Renal cortex interstitium (tissue), 11 donors: Measurements from ENCODE around the gene TTC8. TPM values are rescaled to one million over a fixed set of nuclear protein-coding genes. Genes with fewer than 3 reads are reported as not detected.
A peak's percentile ranks its signal among the peaks of the same experiment; 100 is the strongest.
"Not testable (repeated sequence)": the region's sequence is repeated elsewhere in the genome, so short reads cannot be mapped to it uniquely, and the experiment has no call there.

ENCODE experiments used
- DNase-seq, 11 donors: peaks; one replicate each; pipeline ENCODE4 v3.0.0-alpha.2; 2013; ENCODE audit warnings: low read depth in 9 of 11, low spot score in 4 of 11; ENCODE audit errors: extremely low read depth in 1 of 11
- polyA plus RNA-seq, 3 donors: library from polyadenylated mRNA; unstranded; fragments of 120-200 nt; gene quantifications; one replicate each; pipeline ENCODE4 v1.2.1, GENCODE V29; 2013; ENCODE audit not compliant: insufficient read length in 3 of 3

TTC8 gene
- polyA plus RNA-seq, 3 donors: 35.9 to 45.0 (median 36.8) TPM

DNA sequence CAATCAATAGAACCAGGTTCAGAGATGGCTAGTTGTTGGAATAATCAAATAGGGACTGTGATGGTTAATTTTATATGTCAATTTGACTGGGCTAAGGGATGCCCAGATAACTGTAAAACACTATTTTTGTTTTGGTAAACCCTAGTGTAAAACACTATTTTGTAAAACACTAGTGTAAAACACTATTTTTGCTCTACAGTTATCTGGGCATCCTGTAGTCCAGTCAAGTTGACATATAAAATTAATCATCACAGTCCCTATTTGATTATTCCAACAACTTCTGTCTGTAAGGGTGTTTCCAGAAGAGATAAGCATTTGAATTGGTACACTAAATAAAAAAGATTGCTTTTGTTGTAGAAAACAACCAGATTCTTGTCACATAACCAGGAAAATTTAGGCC lies 16.1 kb upstream of the TTC8 start:
- no peak for DNase-seq

DNA sequence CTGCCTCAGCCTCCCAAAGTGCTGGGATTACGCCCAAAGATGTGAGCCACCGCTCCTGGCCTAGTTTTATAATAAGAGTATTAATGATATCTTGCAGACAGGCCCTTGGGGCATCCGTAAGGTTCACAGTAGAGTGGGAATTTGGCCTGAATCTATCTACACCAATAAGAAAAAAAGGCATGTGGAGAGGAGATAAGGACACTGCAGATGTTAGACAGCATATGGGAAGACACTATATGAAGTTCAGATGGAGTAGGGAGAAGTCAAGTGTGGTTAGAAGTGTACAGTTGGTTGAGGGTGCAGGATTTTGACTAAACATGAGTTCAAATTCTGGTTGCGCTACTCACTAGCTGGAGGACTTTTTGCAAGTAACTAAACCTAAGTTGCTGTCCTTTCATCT lies 8.5 kb upstream of the TTC8 start:
- no peak for DNase-seq

DNA sequence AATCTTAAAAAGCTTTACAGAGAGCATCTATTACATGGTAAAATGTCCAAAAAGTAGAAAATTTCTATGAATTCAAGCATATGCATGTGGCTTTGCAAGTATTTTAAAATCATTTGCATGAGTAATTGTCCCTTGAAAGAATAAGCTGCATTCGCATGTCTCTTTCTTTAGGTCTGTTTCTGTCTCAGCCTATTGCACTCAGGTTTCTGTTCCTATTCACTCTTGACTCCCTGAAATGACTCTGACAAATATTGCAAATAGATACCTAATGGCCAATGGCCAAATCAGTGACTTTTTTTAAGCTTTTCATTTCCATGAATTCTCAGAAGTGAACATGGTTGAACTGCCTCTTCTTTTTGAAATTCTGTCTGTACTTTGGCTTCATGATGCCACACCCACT lies 6.4 kb upstream of the TTC8 start:
- no peak for DNase-seq

DNA sequence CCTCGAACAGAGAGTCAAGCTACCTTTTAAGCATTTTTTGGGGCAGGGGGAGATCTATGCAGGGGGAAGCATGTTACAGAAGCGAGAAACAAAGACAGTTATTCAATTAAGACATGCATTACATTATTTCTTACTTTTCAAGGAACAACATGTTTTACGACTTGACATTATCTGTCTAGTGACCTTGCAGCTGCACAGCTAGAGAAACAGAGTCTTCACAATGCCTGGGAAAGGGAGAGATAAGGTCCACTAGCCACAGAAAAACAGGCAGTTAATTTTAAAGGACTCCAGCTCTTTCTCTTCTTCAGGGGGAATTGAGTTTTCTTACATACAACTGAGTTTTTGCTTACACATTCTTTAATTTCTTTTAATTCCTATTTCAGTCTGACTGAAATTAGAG lies 4.8 kb upstream of the TTC8 start:
- DNase-seq: not testable (repeated sequence)

DNA sequence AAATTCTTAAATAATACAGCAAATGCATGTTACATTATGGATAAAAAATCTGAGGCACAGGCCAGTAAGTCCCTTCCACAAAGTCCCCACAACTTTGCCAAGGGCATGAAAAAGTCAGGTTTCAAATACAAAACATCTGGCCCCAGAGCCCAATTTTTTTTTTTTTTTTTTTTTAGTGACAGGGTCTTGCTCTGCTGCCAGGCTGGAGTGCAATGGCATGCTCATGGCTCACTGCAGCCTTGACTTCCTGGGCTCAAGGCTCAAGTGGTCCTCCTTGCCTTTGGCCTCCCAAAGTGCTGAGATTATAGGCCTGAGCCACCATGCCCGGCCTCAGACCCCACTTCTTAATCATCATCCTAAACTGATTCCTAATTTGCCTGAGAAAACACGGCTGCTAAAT lies 3.1 kb upstream of the TTC8 start:
- no peak for DNase-seq

DNA sequence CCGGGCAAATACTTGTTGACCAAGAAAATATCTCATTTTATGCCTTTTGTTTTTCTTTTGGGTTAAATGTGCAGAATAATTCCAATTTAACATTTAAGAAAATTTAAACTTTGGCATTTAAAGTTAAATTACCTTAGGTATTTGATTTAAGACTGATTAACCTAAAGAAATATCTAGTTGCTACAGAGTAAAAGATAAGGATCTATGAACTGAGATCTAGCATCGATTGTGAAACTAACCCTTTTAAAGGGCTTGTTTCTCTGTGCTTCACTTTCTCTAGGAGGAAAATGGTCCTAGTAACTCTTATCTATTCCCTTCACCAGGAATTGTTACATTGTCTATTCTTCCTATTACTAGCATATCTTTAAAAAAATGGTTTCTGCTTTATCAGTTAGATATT lies 2.6 kb upstream of the TTC8 start:
- no peak for DNase-seq

DNA sequence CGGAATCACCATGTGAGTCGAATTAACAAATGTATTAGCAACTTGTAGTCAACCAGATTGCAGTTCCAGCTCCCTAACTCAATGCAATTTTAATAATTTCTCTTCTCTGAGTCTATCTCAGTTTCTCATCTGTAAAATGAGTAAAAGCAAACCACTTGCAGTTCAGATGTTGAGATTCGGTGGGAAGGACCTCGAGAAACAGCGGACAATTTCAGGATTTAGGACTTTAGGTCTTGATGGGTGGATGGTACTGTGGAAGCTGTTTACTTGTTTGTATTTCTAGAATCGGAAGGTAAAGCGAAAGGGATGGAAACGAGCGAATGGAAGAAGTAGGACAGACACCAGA lies 510 bp upstream of the TTC8 start:
- DNase-seq: no peak

DNA sequence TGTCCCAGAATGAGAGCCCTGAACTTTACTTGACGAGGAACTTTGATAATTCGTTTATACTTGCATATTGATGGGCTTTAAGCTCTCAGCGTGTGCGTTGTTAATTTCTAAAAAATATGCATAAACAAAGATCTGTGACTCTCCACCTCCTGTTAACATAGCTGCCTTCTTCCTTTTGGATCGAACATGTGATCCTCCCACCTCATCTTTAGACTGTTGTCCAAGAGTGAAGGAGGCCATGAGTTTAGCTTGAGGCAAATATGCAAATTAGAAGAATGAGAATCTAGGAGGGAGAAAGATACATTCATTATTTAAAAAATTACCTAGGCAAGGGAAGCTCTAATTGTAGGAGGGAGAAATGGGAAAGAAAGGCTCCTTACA lies 617 bp downstream of the TTC8 start:
- peak in 1 of 11 donors; percentile 10 for DNase-seq

DNA sequence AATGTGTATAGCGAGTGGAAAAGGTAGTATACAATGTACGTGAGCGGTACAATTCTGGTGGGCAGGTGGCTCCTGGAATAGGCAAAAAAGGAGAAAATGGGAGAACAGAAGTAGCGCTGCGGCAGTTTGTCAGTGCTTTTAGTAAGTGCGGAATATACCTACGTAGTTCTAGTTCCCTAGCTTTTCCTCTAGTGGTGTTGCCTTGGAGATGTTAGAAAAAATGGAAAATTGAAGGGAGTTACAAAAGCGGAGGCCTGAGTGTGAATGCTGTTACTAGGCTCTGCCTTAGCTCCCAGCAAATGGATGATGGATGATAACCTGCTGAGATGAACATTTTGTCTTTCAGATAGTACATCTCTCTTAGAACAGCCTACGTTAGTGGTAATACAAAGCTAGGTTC lies 1.1 kb downstream of the TTC8 start:
- no peak for DNase-seq

DNA sequence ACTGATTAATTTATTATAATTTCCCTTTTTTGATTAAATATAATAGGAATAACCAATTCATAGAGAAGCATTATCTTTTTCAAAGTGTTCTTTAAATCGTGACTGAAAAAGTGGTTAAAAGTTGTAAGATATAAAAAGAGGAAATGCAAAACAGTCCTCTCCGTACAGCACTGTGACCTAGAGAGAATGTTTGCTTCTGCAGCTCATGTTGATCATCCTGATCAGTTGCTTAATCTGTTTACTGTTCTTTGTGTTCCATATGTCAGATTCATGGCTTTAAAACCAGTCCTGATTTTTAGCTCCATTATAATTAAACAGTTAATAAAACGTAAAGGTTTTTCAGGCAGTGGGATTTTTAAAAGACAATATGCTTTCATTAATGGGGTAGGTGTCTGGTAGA lies 4.7 kb downstream of the TTC8 start:
- no peak for DNase-seq

DNA sequence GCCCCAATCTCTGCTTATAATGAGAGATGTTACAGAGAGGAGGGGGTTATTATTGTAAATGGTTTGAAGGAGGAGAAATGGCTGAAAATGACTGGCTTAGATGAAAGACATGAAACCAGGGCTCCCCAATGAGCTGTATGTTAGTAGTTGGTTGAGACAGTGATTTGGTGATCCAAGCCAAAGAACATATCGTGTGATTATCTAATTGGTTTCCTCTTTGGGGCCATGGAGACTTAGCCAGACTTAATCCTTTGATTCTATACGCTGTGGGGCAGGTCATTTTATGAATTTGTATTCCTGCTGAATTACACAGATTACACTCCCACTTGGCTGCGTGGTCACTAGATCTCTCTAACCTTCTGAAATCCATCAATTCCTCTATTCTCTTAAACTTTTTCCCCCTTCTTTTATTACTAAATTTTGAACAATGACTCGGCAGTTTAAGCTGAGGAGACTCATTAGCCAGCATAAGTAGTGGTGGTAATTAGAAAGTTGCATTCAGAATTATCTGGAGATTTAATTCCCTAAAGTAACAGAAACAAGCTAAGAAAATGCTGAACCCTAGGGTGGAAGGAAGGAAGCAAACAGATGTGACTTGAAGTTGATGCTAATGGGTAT lies 5.3 kb downstream of the TTC8 start:
- DNase-seq: no peak

DNA sequence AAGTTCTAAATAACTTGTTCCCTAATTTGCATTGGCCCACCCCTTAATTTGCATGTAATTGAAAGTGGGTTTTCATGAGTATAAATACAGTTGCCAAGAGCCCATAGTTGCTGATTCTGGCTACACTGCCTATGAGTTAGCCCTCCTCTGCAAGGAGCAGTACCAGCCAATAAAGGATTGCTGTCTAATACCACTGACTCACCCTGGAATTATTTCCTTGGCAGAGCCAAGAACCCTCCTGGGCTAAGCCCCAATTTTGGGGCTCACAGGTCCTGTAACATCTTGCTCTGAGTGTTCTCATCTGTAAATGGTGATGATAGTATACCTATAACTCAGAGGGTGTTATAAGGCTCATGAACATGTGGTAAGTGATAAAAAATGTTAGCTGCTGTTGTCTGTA lies 6.8 kb downstream of the TTC8 start:
- DNase-seq: no peak

DNA sequence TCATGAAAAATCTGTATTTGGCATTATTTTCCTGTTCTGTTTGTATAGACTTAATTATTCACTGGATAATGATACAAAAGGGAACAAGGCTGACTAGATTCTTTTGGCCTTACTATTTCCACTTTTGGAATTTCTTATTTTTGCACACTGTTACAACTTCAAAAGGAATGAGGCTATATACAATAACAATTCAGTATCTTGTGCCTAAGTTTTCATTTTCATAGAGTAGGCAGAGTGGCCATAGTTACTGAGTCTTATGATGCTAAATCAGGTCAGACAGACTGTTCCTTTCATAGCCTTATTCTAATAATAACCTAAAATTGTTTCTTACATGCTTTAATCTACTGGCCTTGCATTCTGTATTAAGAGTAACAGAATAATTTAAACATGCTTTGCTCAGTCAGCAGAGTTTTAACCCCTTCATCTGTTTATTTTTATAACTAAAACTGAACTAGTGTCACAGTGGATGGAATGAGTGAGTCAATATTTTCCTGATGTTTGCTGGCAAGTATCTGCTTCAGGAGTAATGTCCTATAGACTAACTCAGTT lies 10.5 kb downstream of the TTC8 start:
- DNase-seq: no peak

DNA sequence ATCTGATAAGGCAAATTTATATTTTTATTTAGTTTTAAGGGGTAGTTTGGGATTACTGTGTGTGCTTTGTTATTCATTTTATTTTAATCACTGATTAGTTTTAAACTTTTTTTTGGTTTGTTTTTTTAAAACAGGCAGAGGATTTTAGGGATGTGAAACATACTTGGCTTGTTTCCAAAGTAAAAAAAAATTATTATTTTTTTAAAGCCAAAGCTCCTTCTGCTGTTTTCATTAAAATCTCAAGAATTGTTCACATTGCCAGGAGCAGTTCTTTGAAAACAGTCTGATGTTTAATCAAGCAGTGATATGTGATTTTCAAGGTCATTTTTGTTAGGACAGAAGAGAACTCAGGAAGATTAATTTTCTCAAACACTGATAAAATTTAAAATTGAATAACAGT lies 11.2 kb downstream of the TTC8 start:
- no peak for DNase-seq

DNA sequence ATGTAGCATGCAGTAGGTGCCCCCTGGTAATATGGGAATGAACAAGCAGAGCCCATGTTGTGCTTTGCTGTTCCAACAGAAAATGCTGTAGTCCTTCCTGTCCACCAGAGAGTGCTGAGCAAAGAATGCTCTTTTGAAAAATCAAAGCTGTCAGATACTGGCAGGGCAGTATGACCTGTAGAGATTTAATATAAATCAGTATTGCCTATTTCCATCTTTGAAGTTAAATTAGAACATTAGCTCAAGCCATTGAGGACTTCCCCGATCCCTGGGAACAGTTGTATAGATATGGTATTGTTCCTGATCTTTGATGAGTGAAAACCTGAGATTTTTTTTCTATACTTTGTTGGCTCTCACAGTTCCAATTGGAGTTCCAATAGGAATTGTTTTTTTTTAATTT lies 13.0 kb downstream of the TTC8 start:
- DNase-seq: no peak

DNA sequence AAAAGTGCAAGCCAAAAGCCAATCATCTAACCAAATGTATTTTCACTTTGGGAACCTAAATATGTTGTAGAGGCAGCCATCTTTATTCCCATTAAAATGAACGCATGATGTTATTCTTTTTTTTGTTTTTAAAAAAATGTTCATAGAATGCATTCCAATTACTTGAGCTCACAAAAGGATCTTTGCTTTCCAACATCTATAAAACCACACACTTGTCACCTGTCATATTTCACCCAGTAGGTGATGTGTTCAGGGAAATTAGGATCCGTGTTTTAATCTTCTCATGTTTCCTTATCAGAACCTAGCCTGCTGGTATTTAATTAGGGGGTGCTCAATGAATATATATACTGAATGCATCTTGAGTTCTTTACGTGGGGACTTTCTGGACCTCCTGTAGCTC lies 13.6 kb downstream of the TTC8 start:
- no peak for DNase-seq

DNA sequence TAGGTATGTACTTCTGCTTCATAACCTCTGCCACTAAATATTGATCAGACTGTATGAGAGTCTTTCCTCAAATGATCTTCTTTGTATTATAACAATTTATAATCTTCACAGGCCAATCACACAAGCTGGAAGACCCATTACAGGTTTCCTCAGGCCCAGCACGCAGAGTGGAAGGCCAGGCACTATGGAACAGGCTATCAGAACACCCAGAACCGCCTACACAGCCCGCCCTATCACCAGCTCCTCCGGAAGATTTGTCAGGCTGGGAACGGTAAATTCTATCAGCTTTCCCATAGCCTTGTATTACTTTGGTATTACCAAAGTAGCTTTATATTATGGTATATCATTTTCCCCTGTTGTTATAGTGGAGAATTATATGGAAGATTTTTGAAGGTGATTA lies 16.5 kb downstream of the TTC8 start:
- no peak for DNase-seq

DNA sequence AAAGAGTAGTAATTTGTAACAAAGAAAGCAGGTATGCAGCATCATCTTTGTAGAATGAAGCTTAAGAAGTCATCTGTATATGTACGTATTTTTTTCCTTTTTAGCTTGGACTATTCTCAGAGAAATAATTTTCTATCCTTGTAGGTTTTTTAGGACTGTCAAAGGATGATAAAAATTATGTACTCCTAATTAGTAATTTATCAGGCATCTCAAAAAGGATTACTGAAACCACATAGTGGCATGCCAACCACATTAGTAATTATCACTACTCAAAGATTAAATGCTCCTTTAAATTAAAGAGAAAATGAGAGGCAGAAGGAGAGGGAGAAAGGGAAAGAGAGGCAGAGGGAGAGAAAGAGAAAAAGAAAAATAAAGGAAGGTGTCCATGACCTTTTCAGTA lies 17.3 kb downstream of the TTC8 start:
- no peak for DNase-seq

DNA sequence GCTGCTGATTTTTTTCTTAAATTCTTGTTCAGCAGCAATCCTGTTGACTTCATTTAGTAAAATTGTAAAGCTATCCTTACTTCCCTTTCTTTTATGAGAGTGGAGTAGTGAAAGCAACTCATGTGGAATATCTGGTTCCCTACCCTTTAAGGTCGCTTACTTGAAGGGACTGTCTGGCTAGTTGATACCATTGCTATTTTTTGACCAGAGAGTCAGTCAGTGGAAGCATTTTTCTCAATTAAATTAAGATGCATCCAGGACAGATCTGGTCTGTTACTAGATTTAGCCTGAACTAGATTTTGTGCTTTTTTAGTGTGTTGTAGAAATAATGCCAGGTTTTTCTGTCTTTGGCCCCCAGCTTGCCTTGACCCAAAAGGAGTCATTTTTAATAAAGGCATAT lies 18.0 kb downstream of the TTC8 start:
- no peak for DNase-seq

DNA sequence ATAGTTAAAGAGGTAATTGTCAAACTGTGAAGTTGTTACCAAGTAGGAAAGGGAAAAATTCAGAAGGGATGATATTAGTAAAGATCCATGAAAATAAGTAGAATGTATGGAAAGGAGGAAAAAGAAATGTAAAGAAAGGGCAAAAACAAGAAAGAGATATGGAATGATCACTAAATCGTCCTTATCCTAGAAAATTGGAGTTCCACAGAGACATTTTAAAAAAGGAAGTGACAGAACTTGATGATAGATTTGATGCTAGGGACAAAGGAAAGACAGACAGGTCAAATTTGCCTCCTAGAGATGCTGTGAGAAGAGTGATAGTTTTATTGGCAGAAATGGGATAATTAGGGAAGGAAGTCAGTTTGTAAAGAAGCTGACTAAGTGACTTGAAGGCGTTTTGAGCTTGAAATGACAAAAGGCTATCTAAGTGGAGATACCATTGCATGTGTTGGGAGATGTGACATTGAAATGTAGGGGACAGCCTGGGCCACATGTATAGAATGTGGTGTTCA lies 20.6 kb downstream of the TTC8 start:
- DNase-seq: no peak

DNA sequence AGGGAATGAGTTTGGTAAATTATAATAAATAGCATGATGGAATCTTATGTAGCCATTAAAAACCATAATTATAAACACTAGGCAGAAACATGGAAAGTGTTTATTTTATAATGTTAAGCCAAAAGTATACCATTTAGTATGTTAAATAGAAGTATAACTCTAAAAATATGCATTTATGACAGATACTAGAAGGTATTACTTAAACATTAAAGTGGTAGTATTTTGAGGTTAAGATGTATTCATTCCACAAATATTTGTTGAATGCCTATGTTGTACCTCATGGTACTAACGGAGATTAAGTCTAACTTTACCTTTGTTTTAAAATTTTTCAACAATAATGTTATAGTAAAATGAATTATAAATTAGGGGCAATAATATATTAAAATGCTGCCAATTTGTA lies 24.1 kb downstream of the TTC8 start:
- DNase-seq: no peak

DNA sequence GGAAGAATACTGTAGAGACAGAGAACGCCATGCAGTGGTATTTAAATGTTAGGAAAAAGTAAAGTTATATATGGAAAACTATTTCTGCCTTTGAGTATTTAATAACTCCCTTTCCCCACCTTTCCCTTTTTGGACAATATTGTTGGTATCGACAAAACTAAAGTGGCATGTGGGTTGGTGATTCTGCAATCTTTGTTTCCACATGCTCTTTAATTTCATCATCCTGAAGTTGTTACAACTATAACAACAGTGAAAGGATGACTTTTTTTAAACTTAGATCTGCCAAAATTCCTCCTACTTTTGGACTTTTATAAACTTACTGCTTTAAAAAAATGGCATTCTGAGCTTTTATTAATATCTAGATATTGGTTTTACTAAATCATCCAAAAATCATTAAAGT lies 25.3 kb downstream of the TTC8 start:
- DNase-seq: no peak
